ENCODE results near the gene HADHA.

HADHA gene

GRCh38 chr2:26195040-26195984, 49.1 kb downstream of the HADHA start:
- FAIRE-seq = no peak

GRCh38 chr2:26193578-26194231, 50.7 kb downstream of the HADHA start:
- no peak for DNase-seq (ENCODE audit: insufficient read length, low spot score)
- FAIRE-seq = no peak

More at GRCh38 chr2:26195040-26195984, 49.1 kb downstream of the HADHA start:
- DNase-seq (ENCODE audit: insufficient read length, low spot score) = no peak

- DNase-seq (ENCODE audit: insufficient read length, low spot score) (no peak), FAIRE-seq (no peak)
Observed at GRCh38 chr2:26191316-26192159, 52.9 kb downstream of the HADHA start.

- DNase-seq (ENCODE audit: insufficient read length, low spot score) (no peak), FAIRE-seq (no peak)
Observed at GRCh38 chr2:26190369-26190768, 54.1 kb downstream of the HADHA start.

- no peak for FAIRE-seq
- no peak for DNase-seq (ENCODE audit: insufficient read length, low spot score)
Observed at GRCh38 chr2:26189751-26190150, 54.7 kb downstream of the HADHA start.

GRCh38 chr2:26189123-26189522, 55.3 kb downstream of the HADHA start:
- no peak for FAIRE-seq

GRCh38 chr2:26187537-26188104, 56.8 kb downstream of the HADHA start:
- FAIRE-seq = no peak

More at GRCh38 chr2:26189123-26189522, 55.3 kb downstream of the HADHA start:
- DNase-seq (ENCODE audit: insufficient read length, low spot score) = no peak

GRCh38 chr2:26187114-26187513, 57.3 kb downstream of the HADHA start:
- DNase-seq (ENCODE audit: insufficient read length, low spot score) (no peak), FAIRE-seq (no peak)

More at GRCh38 chr2:26187537-26188104, 56.8 kb downstream of the HADHA start:
- no peak for DNase-seq (ENCODE audit: insufficient read length, low spot score)

GRCh38 chr2:26185954-26186770, 58.3 kb downstream of the HADHA start:
- FAIRE-seq (no peak), DNase-seq (ENCODE audit: insufficient read length, low spot score) (no peak)

GRCh38 chr2:26185304-26185928, 59.0 kb downstream of the HADHA start:
- no peak for FAIRE-seq
- DNase-seq (ENCODE audit: insufficient read length, low spot score) = no peak

- DNase-seq (ENCODE audit: insufficient read length, low spot score) (peak; percentile 99), FAIRE-seq (no peak)
Observed at GRCh38 chr2:26184555-26185303, 59.7 kb downstream of the HADHA start.

- FAIRE-seq (no peak), DNase-seq (ENCODE audit: insufficient read length, low spot score) (no peak)
Observed at GRCh38 chr2:26184121-26184520, 60.3 kb downstream of the HADHA start.

- FAIRE-seq (no peak), DNase-seq (ENCODE audit: insufficient read length, low spot score) (no peak)
Observed at GRCh38 chr2:26182887-26183630, 61.4 kb downstream of the HADHA start.

- no peak for FAIRE-seq
- DNase-seq (ENCODE audit: insufficient read length, low spot score) = no peak
Observed at GRCh38 chr2:26182441-26182840, 62.0 kb downstream of the HADHA start.

GRCh38 chr2:26179446-26179913, 65.0 kb downstream of the HADHA start:
- FAIRE-seq (no peak), DNase-seq (ENCODE audit: insufficient read length, low spot score) (no peak)

GRCh38 chr2:26178746-26179436, 65.5 kb downstream of the HADHA start:
- DNase-seq (ENCODE audit: insufficient read length, low spot score) (no peak), FAIRE-seq (no peak)

- DNase-seq (ENCODE audit: insufficient read length, low spot score) (no peak), FAIRE-seq (no peak)
Observed at GRCh38 chr2:26178246-26178645, 66.2 kb downstream of the HADHA start.

Data from GM19239 (cell line).